Measurements from ENCODE around the gene TAF1C. TPM values are rescaled to one million over a fixed set of nuclear protein-coding genes. Genes with fewer than 3 reads are reported as not detected.

TAF1C gene
- total and polyA plus RNA-seq, 10 of the 15 experiments (the other 5 are each of a cell fraction or from before 2014, with no cell fraction given), result 0.98 to 40.1 (median 15.4) TPM

GRCh38 chr16:84178892-84179611 lies 7.8 kb downstream of the TAF1C start (continued):
- TF ChIP-seq BCLAF1 (IDR thresholded peaks at IDR 0.05) (no peak), USF1 (IDR thresholded peaks at IDR 0.05; ENCODE audit: borderline replicate concordance, extremely low read length, insufficient read depth, low read depth, low read length) (no peak), USF2 (IDR thresholded peaks at IDR 0.05; ENCODE audit: borderline replicate concordance, low read depth, low read length) (no peak), POLR2A (IDR thresholded peaks at IDR 0.05; ENCODE audit: low read depth, low read length) (no peak; the same call in 1 of the 2 replicates), HDGF (IDR thresholded peaks at IDR 0.05) (no peak)

- Histone ChIP-seq H3K4me2 (ENCODE audit: control insufficient read depth, insufficient read depth) (no peak overlapping the region), H3K4me1 (ENCODE audit: control insufficient read depth, insufficient read depth, low read length) (peaks cover 13% of the 10 kb centered on the region), H3K27me3 (replicated peaks in 1 of 2; ENCODE audit: control insufficient read depth in 2 of 2, insufficient read depth in 2 of 2, low read length in 1 of 2) (no peaks in the 10 kb centered on the region), H3K27ac (ENCODE audit: control insufficient read depth, insufficient read depth) (no peak overlapping the region), H4K20me1 (ENCODE audit: control insufficient read depth, insufficient read depth) (no peaks in the 10 kb centered on the region), H3K9ac (ENCODE audit: control insufficient read depth, insufficient read depth, low read length) (no peak overlapping the region), H3K79me2 (ENCODE audit: control insufficient read depth, insufficient read depth, low read length) (no peaks in the 10 kb centered on the region), H3K4me3 (no peak overlapping the region), H3K36me3 (ENCODE audit: control insufficient read depth in 2 of 2, insufficient read depth in 2 of 2, low read length in 1 of 2) (peaks cover 5 to 17% of the 10 kb centered on the region in 2 experiments; a peak in 3 of 4 replicates), H3K9me3 (replicated peaks; ENCODE audit: control insufficient read depth, insufficient read depth, low read length) (no peaks in the 10 kb centered on the region), H2AFZ (ENCODE audit: control insufficient read depth, low read depth, low read length) (no peak overlapping the region)
- in situ Hi-C loops (cut with MboI) (no loop called here), intact Hi-C loops (cut with micrococcal nuclease; ENCODE audit: unreplicated experiment) (no loop called here)
- DNase-seq (ENCODE audit: low read depth, low spot score) (no peak), FAIRE-seq (no peak), ATAC-seq (no peak)
- RAD21 ChIA-PET (ENCODE audit: unreplicated experiment), result interaction anchor here (0.9 kb wide), 1 partner anchor 92 kb away, joined by 3 read pairs; no protein-coding TSS in a partner anchor
- POLR2A ChIA-PET, result no interaction called here
- no TSS peak for BruUV-seq (replicated peaks)
- CTCF ChIA-PET, result interaction anchor here (4.7 to 7.1 kb wide), 2 partner anchors 8 to 92 kb away, joined by 30 to 82 read pairs; partner anchors contain the start of gene TAF1C
- SMC1A ChIA-PET (ENCODE audit: uncharacterized antibody, unreplicated experiment), result interaction anchor here (1.1 kb wide), 1 partner anchor 9 kb away, joined by 4 read pairs; the partner anchor contains the start of gene TAF1C
- WGBS (ENCODE audit: insufficient coverage, insufficient replicate concordance, low lambda C conversion rate, missing lambda C conversion rate), result 78% methylated on average over 15 of the region's 15 CpGs
- no peak for TF ChIP-seq FOXM1 (IDR thresholded peaks at IDR 0.05; ENCODE audit: low read depth, low read length)
- TF ChIP-seq TAF1 (IDR thresholded peaks at IDR 0.05; ENCODE audit: borderline replicate concordance, low read depth, low read length), result no peak
- no peak for TF ChIP-seq CUX1 (IDR thresholded peaks at IDR 0.05; ENCODE audit: insufficient replicate concordance, low read depth, low read length)
- no peak for TF ChIP-seq LARP7 (IDR thresholded peaks at IDR 0.05)
- TF ChIP-seq ATF3 (IDR thresholded peaks at IDR 0.05; ENCODE audit: borderline replicate concordance, extremely low read depth, low read depth, low read length), result no peak
Observed at GRCh38 chr16:84178146-84178765, 8.6 kb downstream of the TAF1C start.
